Subcutaneous abdominal adipose tissue (tissue), 5 donors: ENCODE measurements around the gene SLC25A23.
"Not testable (repeated sequence)": the region's sequence is repeated elsewhere in the genome, so short reads cannot be mapped to it uniquely, and the experiment has no call there.

Experiments used
- H3K27ac ChIP-seq: one replicate; pipeline ENCODE4 v1.7.0; 2013; ENCODE audit warnings: low read depth, mild to moderate bottlenecking, inconsistent platforms, low read length, moderate library complexity
- H3K27me3 ChIP-seq, 5 donors: one replicate each; pipeline ENCODE4 v1.7.0; 2013; ENCODE audit warnings: low read length in 5 of 5, inconsistent platforms in 1 of 5; ENCODE audit not compliant: control insufficient read depth in 5 of 5, insufficient read depth in 4 of 5
- H3K36me3 ChIP-seq, 5 donors: one replicate each; pipeline ENCODE4 v1.7.0; 2013; ENCODE audit warnings: low read length in 5 of 5; ENCODE audit not compliant: control insufficient read depth in 5 of 5, insufficient read depth in 5 of 5
- H3K4me1 ChIP-seq, 5 donors: one replicate each; pipeline ENCODE4 v1.7.0; 2013; ENCODE audit warnings: low read length in 5 of 5, mild to moderate bottlenecking in 3 of 5, moderate library complexity in 1 of 5; ENCODE audit not compliant: control insufficient read depth in 5 of 5, insufficient read depth in 5 of 5
- H3K4me3 ChIP-seq, 5 donors: one replicate each; pipeline ENCODE4 v1.7.0; 2013; ENCODE audit warnings: low read length in 5 of 5, low read depth in 1 of 5
- H3K9ac ChIP-seq, 5 donors: one replicate each; pipeline ENCODE4 v1.7.0; 2013; ENCODE audit warnings: low read length in 5 of 5, mild to moderate bottlenecking in 4 of 5, moderate library complexity in 3 of 5
- H3K9me3 ChIP-seq, 5 donors: one replicate each; pipeline ENCODE4 v1.7.0; 2013; ENCODE audit warnings: low read length in 5 of 5; ENCODE audit not compliant: control insufficient read depth in 5 of 5
- donor health status: healthy.
- donor health status: healthy.
- donor health status: healthy.
- donor health status: healthy.
- donor health status: healthy.

Gene SLC25A23

DNA sequence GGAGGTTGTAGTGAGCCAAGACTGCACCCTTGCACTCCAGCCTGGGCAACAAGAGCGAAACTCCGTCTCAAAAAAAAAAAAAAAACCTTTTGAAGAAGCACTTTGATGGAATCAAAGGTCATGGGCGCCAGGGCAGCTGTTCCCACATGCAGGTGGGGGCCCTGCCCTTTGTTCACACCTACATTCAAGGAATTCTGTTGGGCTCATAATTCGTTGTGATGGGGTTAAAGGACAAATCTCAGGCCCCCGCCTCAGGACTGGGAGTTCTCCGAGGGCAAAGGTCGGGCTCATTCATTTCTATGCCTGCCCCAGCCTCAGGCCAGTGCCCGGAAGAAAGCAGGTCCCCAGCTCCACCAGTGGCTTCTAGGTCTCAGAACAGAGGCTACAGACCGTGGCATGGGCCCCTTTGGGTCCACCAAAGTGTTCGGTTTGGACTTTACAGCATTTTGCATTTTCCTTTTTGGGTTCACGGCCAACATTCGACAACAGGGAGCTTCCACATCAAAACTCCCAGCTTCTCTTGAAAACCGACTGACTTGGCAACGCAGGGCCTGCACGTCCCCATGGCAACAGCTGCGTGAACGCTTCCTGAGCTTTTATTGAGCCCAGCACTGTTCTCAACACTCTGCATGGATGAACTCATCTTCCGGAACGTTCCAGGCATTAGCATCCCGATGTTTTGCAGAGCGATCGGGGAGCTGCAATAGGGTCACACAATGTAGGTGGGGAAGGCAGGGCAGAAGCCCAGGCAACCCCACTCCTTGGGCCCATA, 56.6 kb downstream of the SLC25A23 start:
- Histone ChIP-seq H3K27ac (no peak overlapping the region), H3K9ac (no peak overlapping the region), H3K4me1 (peaks cover 0 to 3% (median 0%) of the 10 kb centered on the region in 5 donors), H3K36me3 (no peaks in the 10 kb centered on the region), H3K27me3 (no peaks in the 10 kb centered on the region), H3K9me3 (no peaks in the 10 kb centered on the region), H3K4me3 (no peak overlapping the region)

DNA sequence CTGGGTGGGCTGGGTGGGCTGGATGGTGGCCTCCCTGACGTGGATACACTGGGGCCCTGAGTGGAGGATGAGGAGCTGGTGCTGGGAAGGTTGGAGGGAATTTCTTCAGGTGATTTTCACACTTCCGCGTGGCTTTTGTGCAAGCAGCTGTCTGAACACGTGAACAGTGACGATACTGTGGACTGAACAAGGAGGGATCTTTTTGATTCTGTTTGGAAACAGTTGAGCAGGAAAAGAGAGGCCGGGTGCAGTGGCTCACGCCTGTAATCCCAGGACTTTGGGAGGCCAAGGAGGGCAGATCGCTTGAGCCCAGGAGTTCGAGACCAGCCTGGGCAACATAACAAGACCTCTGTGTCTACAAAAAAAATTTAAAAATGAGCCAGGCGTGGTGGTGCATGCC, 57.5 kb downstream of the SLC25A23 start:
- H3K27ac ChIP-seq, result no peak overlapping the region
- no peak overlapping the region for H3K9ac ChIP-seq
- H3K27me3 ChIP-seq, result no peaks in the 10 kb centered on the region
- no peak overlapping the region for H3K4me3 ChIP-seq
- H3K36me3 ChIP-seq, result no peaks in the 10 kb centered on the region
- no peaks in the 10 kb centered on the region for H3K9me3 ChIP-seq
- peaks cover 0 to 3% (median 0%) of the 10 kb centered on the region in 5 donors for H3K4me1 ChIP-seq

DNA sequence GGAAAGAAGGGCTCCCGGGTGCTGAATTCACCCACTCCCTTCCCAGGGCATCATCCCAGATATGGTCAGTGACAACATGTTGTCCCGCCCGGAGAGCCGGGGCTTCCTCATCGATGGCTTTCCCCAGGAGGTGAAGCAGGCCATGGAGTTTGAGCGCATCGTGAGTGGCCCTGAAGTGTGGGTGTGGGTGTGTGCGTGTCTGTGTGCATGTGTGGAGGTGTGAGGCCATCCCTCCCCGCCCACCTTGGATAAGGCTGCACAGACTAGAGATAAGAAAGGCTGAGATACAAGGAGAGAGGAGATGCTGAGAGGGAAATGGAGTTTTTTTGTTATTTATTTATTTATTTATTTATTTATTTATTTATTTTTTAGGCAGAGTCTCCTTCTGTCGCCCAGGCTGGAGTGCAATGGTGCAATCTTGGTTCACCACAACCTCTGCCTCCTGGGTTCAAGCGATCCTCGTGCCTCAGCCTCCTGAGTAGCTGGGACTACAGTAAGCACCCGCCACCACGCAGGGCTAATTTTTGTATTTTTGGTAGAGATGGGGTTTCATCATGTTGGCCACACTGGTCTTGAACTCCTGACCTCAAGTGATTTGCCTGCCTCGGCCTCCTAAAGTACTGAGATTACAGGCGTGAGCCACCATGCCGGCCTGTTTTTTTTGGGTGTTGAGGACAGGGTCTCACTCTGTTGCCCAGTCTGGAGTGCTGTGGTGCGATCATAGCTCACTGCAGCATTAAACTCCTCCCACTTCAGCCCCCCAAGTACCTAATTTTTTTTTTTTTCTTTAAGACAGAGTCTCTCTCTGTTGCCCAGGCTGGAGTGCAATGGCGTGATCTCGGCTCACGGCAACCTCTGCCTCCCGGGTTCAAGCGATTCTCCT, 59.3 kb downstream of the SLC25A23 start:
- H3K27ac ChIP-seq, H3K4me1 ChIP-seq, H3K9me3 ChIP-seq, H3K4me3 ChIP-seq, H3K36me3 ChIP-seq, H3K9ac ChIP-seq, H3K27me3 ChIP-seq: not testable (repeated sequence)

- Histone ChIP-seq H3K27ac (no peak overlapping the region), H3K4me1 (peaks cover 3 to 25% (median 18%) of the 10 kb centered on the region in 5 donors), H3K9me3 (no peaks in the 10 kb centered on the region), H3K4me3 (no peak overlapping the region), H3K9ac (no peak overlapping the region), H3K27me3 (no peaks in the 10 kb centered on the region), H3K36me3 (peaks cover 0 to 3% (median 0%) of the 10 kb centered on the region in 5 donors)
Observed at GRCh38 chr19:6396305-6396704, 63.3 kb downstream of the SLC25A23 start.

DNA sequence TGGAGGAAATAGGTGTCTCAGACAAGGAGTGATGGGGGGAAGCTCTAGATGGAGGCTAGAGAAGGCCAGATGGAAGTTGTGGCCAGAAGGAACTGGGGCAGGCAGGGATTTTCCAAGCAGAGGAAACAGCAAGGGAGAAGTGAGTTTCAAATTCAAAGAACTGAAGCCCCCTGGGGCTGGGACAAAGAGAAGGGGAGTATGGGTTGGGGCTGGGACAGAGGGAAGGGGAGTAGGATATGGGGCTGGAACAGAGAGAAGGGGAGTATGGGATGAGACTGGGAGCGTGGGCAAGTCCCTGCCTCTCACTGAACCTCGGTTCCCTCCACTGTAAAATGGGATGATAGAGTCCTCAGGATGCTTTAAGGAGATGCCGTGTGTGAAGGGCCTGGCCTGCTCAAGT, 64.8 kb downstream of the SLC25A23 start:
- Histone ChIP-seq H3K36me3 (peaks cover 0 to 7% (median 1%) of the 10 kb centered on the region in 5 donors), H3K9me3 (no peaks in the 10 kb centered on the region), H3K4me1 (peaks cover 3 to 25% (median 18%) of the 10 kb centered on the region in 5 donors), H3K4me3 (no peak overlapping the region), H3K27ac (no peak overlapping the region), H3K9ac (no peak overlapping the region), H3K27me3 (no peaks in the 10 kb centered on the region)

DNA sequence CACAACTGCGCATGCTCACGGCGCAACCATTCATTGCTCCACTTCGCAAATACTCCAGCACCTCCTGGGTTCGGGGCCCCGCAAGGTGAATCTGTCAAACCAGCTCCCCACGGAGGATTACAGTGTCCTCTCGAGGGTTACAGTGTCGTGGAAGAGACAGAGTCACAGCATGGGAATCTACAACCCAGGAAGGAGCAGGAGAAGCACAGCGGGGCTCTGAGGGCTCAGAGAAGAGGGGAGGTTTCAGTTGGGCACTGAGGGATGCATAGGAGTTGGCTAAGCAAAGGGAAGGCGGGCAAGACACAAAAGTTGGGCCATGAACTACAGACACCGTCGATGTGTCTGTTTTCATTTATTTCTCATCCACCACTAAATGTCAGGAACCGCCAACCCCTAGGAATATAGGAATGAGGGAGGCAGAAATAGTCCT, 65.6 kb downstream of the SLC25A23 start:
- Histone ChIP-seq H3K9me3 (no peaks in the 10 kb centered on the region), H3K36me3 (peaks cover 0 to 14% (median 9%) of the 10 kb centered on the region in 5 donors), H3K27me3 (no peaks in the 10 kb centered on the region), H3K27ac (peak overlapping the region; percentile 84), H3K9ac (peak overlapping the region; percentile 38 to 97 (median 94)), H3K4me3 (peak overlapping the region; percentile 58 to 94 (median 92)), H3K4me1 (peaks cover 3 to 25% (median 18%) of the 10 kb centered on the region in 5 donors)

- peak within 1 kb of the TSS; percentile 84 for H3K27ac ChIP-seq
- H3K27me3 ChIP-seq, result no peaks in the 10 kb centered on the region
- H3K36me3 ChIP-seq, result peaks cover 0 to 21% (median 14%) of the 10 kb centered on the region in 5 donors
- H3K9me3 ChIP-seq, result no peaks in the 10 kb centered on the region
- H3K4me3 ChIP-seq, result peak within 1 kb of the TSS; percentile 58 to 94 (median 92)
- peaks cover 3 to 25% (median 18%) of the 10 kb centered on the region in 5 donors for H3K4me1 ChIP-seq
- peak within 1 kb of the TSS; percentile 87 to 97 (median 94) for H3K9ac ChIP-seq
Observed at GRCh38 chr19:6393074-6393982, 66.3 kb downstream of the SLC25A23 start, which contains the start of gene GTF2F1. GTF2F1 (minus strand) TSS chr19:6393164; CDS start chr19:6392995, 169 bp downstream.

DNA sequence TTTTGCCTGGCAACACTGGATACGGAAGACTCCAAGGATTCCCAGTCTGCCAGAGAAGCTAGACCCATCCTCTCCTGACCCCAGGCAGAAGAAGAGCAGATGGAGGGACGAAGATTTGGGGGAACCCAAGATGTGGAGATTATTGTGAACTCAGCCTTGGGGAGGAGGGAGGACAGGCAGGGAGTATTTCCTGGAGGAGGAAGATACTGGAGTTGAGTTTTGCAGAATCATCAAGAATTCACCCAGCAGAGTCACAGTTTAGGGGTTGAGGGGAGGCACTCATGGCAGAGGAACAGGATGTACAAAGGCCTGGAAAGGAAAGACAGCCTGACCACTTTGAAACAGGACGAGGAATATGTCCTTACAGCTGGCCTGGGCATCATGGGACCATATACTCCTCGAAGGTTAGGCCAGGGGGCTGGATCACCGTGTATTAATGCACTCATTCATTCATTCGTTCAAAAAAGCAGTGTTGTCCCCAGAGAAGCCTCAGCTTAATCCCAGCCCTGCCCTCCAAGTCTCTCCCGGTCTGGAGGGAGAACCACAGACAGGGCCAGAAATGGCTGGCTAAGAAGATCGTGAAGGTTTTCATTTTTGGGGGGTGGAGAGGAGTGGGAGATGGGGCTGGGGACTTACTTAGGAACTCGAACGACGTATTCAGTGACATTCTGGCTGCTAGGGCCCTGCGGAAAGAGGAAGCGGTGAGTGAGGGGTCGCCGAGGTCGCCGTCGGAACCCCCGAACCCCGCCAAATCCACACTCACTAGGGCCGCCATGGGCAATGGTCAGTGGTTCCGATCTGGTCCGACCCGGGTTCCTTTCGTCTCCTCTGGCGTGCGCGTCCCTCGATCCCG, 67.1 kb downstream of the SLC25A23 start:
- Histone ChIP-seq H3K4me1 (peaks cover 3 to 25% (median 18%) of the 10 kb centered on the region in 5 donors), H3K4me3 (peak overlapping the region; percentile 58 to 94 (median 92)), H3K9ac (peak overlapping the region; percentile 87 to 97 (median 94)), H3K36me3 (peaks cover 0 to 29% (median 21%) of the 10 kb centered on the region in 5 donors), H3K27me3 (no peaks in the 10 kb centered on the region), H3K27ac (peak overlapping the region; percentile 84), H3K9me3 (no peaks in the 10 kb centered on the region)
